Tibial nerve (tissue), 3 donors: Measurements from ENCODE around the gene DDC.

Source experiments
- POLR2A ChIP-seq, 2 donors: fragments of 450-650 bp; IDR thresholded peaks; one replicate each; pipeline ENCODE4 v1.6.1; 2017; ENCODE audit warnings: antibody characterized with exemption in 2 of 2, mild to moderate bottlenecking in 2 of 2, moderate library complexity in 2 of 2
- TF ChIP-seq, protein P1 (sequence below), 5 experiments: fragments of 200-600 bp in 3 of 5; fragments of 450-650 bp in 2 of 5; sonication (generic) in 3 of 5; IDR thresholded peaks; one replicate each; pipeline ENCODE4 v1.5.1; 2016 to 2019; ENCODE audit warnings: antibody characterized with exemption in 5 of 5, mild to moderate bottlenecking in 3 of 5, moderate library complexity in 2 of 5

DNA sequence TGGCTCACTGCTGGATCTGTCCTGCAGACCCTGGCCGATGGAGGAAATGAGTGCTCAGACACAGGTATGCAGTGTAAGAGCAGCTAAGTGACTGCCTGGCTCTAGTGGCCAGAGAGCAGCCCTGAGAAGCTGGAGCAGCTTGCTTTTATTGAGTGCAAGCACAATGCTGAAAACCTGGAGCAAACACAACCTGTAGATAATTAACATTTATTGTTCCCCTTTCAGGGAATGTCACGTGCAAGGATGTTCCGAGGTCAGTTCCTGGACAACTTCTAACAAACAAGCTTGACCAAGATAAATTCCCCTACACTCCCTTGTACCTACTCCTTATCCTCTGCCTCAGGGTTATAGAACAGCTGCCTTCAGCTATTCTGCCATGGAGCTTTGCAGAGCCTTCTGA lies 31.3 kb downstream of the DDC start:
- TF ChIP-seq, protein P1, sequence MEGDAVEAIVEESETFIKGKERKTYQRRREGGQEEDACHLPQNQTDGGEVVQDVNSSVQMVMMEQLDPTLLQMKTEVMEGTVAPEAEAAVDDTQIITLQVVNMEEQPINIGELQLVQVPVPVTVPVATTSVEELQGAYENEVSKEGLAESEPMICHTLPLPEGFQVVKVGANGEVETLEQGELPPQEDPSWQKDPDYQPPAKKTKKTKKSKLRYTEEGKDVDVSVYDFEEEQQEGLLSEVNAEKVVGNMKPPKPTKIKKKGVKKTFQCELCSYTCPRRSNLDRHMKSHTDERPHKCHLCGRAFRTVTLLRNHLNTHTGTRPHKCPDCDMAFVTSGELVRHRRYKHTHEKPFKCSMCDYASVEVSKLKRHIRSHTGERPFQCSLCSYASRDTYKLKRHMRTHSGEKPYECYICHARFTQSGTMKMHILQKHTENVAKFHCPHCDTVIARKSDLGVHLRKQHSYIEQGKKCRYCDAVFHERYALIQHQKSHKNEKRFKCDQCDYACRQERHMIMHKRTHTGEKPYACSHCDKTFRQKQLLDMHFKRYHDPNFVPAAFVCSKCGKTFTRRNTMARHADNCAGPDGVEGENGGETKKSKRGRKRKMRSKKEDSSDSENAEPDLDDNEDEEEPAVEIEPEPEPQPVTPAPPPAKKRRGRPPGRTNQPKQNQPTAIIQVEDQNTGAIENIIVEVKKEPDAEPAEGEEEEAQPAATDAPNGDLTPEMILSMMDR (IDR thresholded peaks at IDR 0.05) = no peak
- no peak for TF ChIP-seq POLR2A (IDR thresholded peaks at IDR 0.05)
